ENCODE measurements around the gene MRPL28.

DNA sequence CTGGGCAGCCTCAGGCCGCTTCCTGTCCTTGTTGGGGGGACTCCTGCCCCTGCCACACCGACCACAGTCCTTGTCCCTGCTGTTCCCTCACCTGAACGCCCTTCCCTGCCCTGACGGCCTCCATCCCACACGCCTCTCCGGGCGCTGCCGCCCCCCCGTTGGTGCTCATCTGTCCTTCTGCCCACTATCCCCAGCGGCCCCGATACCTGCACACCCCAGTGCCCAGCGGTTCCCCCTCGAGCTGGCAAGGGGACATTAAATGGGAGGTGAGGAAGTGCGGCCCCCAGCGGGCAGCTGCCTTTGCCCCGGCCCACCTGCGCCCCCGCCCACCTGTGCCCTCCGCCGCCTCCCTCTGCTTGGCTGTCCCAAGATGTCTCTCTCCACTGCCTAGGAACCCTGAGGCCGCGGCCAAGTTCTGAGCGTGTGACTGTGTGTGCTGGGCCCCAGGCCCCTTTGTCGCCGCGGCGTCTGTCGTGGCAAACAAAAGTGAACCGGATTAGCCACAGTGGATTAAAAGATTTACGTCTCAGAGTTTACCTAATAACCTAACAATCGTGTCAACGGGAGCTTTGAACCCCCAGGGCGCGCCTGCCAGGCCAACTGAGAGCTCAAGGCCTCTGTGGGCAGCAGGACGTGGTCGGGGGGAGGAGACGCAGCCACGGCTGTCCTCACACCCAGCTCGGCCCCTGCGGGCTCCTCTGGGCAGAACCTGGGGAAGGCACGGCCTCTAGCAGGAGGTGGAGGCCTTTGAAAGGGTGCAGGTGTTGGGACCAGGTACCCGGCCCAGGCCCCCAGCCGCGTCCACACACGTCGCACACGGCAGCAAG is 10.3 kb downstream of the MRPL28 start:
- TF ChIP-seq CTCF (IDR thresholded peaks at IDR 0.05; ENCODE audit: insufficient read depth, low read length, poor library complexity, severe bottlenecking) (no peak), EZH2phosphoT487 (conservative IDR thresholded peaks at IDR 0.05; ENCODE audit: low read length) (no peak)
